Posterior vena cava (tissue), 2 donors: ENCODE measurements around the gene CTNNA1. TPM values are rescaled to one million over a fixed set of nuclear protein-coding genes. Genes with fewer than 3 reads are reported as not detected.
"Not testable (repeated sequence)": the region's sequence is repeated elsewhere in the genome, so short reads cannot be mapped to it uniquely, and the experiment has no call there.

Experiments used
- DNase-seq: peaks from one replicate; pipeline ENCODE4 v3.0.0-alpha.2; 2020; ENCODE audit warnings: low spot score
- intact Hi-C, 2 donors: fragments of 100-400 bp; cut with DNase I; formaldehyde crosslinking; loops; one replicate each; pipeline versions ENCODE4 v1.14.1 to v1.14.2; 2022 to 2023
- total RNA-seq, 2 donors: library from RNA; stranded (reverse); fragmentation: NEBNext Ultra II Directional; extraction: Animal tissue kit (Norgen Biotek cat#: 25700); gene quantifications; one replicate each; pipeline ENCODE4 v1.2.1, GENCODE V29; 2021
- donor health status: DM: yes; HTN: yes; CAD: no.
- donor health status: DM: yes; HTN: yes; CAD: no.

CTNNA1 gene
- total RNA-seq, 2 donors from 2014 or later = 361 to 439 TPM

DNA sequence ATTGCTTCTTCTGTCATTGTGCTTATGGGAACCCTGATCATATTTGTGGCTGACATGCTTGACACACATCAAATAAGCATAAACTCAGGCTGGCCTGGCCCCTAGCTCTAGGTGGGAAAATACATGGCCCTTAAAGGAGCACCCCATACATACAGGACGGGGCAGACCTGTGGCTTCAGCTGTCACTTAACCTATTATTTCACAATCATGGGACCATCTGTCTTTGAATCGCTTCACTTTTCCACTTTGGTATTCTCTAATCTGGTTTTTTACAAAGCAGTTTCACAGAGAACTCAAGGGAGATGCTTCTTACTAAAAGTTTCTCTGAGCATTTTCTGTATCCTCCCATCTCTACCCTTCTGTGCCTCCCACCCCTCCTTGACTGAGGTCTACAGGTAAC lies 156.5 kb downstream of the CTNNA1 start:
- intact Hi-C loops = no loop called here
- DNase-seq = no peak

GRCh38 chr5:138910546-138911185 lies 157.4 kb downstream of the CTNNA1 start:
- DNase-seq = no peak
- intact Hi-C loops = no loop called here

- intact Hi-C loops = no loop called here
- no peak for DNase-seq
Observed at GRCh38 chr5:138911441-138911840, 158.2 kb downstream of the CTNNA1 start.

DNA sequence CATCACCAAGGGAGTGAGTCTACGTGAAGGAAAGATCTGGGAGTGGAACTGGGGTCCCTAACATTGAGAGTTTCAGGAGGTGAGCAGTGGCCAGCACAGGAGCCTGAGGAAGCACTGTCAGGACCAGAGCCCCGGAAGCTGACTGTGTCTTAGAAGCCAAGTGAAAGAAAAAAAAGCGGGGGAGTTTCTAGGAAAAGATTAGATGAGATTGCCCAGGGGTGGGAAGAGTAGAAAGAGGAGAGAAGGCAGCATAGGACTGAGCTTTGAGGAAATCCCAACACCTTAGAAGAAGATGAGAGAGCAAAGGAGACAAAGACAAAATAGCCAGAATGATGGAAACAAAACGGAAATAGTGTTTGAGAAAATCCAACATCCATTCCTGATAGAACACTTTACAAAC lies 158.9 kb downstream of the CTNNA1 start:
- intact Hi-C loops = no loop called here
- DNase-seq = no peak

DNA sequence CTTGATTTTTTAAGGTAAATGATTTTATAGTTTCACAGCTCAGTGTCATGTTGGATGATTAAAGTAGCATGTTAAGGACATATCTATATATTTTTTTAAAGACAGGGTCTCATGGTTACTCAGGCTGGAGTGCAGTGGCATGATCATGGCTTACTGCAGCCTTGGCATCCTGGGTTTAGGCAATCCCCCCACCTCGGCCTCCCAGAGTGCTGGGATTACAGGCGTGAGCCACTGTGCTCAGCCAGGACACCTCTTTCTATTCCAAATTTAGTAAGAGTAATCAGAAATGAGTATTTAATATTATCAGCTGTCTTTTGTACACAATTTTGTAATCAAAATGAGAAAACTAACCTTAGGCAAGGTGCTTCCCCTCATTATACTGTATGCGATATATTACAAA lies 160.5 kb downstream of the CTNNA1 start:
- intact Hi-C loops = no loop called here
- DNase-seq = no peak

DNA sequence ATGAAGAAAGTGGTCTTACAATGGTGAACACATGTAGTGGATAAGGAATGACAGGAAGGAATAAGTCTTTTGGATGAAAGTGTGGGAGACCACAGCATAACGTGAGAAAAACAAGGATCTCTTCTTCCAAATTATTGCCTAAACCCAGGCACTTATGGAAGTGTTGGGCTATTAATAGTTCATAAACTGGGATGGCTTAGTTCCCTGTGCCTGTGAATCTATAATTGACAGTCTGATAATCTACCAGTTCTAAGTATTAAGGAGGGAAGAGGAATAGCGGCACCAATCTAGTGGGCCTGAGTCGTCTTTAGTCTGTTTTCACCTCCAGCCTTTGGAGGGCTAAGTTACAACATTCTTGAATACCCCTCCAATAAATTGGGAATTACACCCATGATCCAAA lies 161.1 kb downstream of the CTNNA1 start:
- intact Hi-C loops = no loop called here
- DNase-seq = no peak

DNA sequence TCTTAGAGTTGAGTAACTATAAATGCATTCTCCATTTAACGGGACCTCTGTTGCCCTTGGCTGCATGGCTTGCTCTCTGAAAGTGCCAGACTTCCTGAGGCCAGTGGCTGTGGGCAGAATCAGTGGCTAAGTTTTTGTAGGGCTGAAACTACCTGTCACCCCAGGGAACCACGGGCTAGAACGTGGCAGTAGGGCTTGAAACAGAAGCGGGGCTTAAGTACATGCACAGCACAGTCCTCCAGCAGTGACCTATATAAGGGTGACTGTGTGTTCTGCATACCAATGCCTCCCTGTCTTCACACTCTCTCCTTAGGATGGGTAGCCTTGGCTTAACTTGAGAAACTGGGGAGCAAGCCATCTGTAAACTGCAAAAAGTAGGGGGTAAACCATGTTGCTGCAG lies 165.5 kb downstream of the CTNNA1 start:
- intact Hi-C loops = no loop called here
- DNase-seq = no peak

DNA sequence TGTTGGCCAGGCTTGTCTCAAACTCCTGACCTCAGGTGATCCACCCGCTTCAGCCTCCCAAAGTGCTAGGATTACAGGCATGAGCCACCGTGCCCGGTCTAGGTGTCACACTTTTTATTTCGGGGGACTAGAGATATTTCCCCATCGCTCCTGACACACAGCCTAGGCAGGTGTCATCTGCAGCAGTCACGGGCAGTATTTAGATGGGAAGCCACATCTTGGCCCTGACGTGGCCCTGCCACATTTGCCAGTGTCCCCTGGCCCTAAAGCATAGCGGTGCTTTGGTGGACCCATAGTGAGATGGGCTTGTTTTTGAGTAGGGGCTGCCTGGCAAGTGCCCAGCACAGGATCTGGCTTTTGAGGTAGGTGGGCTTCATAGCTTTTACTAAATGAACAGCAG lies 167.0 kb downstream of the CTNNA1 start:
- no peak for DNase-seq
- intact Hi-C loops = no loop called here

DNA sequence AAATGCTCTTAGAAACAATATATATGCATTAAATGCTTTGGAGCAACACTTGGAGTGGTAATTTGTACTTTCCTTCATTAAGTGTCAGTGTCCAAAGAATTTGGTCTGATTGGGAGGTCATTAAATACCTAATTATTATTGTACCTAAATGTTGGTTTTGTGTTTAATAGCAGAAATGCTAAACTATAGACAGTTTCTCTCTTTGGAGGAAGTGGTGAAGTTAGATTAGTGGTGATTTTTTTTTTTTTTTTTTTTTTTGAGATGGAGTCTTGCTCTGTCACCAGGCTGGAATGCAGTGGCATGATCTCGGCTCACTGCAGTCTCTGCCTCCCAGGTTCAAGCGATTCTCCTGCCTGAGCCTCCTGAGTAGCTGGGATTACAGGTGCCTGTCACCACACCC lies 168.1 kb downstream of the CTNNA1 start:
- intact Hi-C loops, DNase-seq: not testable (repeated sequence)

- intact Hi-C loops = no loop called here
- no peak for DNase-seq
Observed at GRCh38 chr5:138922494-138922893, 169.3 kb downstream of the CTNNA1 start.

DNA sequence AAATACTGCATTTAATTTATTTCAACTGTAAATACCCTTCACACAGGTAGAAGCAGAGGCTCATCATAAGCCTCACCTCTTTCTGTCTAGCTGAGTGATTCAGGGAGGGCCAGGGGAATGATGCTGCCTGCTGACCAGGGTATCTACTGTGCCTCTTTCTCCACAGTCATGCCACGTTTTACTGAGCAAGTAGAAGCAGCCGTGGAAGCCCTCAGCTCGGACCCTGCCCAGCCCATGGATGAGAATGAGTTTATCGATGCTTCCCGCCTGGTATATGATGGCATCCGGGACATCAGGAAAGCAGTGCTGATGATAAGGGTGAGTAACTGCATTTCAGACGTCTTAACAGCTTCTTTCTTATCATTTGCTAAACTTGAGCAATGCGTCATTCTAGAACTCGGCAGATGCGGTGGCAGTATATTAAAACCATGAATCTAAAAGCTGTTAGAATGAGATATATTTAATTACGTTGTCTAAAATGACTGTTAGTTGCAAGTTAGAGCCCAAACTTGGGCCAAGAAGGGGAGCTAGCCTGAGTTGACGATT lies 171.9 kb downstream of the CTNNA1 start:
- intact Hi-C loops = no loop called here
- no peak for DNase-seq

DNA sequence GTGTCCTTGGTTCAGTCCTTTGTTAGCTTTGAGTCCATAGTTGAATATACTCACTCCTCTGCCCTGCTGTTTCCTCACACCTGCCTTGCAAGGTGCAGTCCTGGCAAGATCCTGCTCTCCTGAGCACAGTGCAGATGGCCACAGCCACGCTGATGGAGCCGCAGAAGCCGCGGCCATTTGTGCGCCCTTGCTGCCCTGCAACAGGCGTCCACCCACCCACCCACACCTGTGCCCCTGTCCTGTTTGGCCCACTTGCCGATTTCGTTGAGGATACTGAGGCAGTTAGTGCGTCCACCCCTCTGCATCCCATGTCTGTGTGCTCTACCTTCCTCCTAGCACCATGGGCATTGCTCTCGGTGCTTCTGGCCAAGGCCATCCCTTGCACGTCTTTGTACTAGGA lies 173.0 kb downstream of the CTNNA1 start:
- intact Hi-C loops = no loop called here
- no peak for DNase-seq

GRCh38 chr5:138926688-138927448 lies 173.6 kb downstream of the CTNNA1 start:
- no peak for DNase-seq
- intact Hi-C loops = no loop called here

DNA sequence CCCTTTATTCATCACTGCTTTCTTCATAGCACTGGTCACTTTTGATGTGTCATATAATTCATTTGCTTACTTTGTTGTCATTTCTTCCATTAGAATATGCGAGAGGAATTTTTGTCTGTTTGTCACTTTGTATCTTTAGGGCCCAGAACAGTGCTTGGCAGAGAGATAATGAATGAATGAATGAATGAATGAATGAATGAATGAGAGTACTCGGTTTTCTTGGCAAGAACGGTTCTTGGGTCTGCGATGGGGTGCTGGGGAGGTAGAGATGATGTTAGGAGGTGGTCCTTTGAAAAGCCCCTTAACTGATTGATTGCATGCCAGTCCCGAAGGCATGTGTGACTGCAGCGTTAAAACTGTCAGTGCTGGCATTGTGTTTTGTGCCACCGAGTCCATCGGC lies 174.3 kb downstream of the CTNNA1 start:
- intact Hi-C loops = no loop called here
- no peak for DNase-seq

DNA sequence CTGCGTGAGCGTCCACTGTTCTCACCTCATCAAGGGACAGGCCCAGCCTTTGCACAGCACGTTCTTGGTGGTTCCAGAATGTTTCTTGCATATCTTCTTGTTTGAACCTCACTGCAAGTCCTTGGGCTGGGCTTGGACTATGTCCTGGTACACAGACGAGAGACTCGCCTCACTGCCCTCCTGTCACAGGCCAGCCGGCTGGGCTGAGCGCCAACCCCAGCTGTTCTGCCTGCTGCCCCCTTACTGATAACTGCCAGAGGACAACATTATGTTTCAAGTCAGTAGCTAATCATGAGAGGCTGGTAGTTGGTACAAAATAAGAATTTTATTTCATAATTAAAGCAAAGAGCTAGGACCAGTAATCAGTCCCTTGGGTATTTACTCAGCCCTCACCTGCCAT lies 174.8 kb downstream of the CTNNA1 start:
- no peak for DNase-seq
- intact Hi-C loops = no loop called here

DNA sequence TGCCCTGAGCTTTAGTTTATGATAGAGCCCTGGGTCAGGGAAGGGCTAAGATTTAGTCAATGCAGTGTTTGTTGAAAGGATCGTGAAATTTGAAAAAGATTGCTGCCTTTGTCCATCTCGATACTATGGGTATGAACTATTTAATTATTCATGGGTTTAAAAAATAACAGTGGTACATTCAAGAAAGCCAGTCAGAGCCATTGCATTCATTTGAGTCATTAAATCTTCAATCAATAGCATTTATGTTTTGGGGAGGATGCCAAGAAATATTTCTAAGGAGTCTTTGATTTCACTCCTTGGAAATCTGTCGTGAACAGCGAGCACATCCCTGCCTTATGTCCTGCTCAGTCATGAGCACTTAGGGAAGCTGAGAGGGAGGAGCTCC lies 176.3 kb downstream of the CTNNA1 start:
- intact Hi-C loops = no loop called here
- DNase-seq = no peak

DNA sequence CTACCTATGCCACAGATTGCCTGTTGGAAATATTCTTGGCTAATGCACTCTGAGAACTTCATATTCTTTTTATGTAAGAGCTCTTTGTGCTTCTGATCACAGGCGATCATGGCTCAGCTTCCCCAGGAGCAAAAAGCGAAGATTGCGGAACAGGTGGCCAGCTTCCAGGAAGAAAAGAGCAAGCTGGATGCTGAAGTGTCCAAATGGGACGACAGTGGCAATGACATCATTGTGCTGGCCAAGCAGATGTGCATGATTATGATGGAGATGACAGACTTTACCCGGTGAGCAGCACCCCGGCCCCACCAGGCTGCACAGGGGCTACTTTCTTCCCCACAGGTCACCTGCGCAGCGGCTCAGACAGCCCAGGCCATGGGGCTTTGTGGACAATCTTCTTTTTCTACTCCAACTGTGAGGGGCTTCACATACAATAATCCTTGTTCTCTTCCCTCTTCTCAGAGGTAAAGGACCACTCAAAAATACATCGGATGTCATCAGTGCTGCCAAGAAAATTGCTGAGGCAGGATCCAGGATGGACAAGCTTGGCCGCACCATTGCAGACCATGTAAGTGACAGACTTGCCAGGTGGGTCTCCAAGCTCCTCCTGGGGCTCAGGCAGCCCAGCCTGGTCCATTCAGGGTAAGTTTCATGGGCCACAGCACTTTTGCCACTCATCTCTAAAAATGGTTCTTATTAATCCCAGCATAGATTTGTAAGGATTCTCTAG lies 177.3 kb downstream of the CTNNA1 start:
- intact Hi-C loops = no loop called here
- peak; percentile 81 for DNase-seq

DNA sequence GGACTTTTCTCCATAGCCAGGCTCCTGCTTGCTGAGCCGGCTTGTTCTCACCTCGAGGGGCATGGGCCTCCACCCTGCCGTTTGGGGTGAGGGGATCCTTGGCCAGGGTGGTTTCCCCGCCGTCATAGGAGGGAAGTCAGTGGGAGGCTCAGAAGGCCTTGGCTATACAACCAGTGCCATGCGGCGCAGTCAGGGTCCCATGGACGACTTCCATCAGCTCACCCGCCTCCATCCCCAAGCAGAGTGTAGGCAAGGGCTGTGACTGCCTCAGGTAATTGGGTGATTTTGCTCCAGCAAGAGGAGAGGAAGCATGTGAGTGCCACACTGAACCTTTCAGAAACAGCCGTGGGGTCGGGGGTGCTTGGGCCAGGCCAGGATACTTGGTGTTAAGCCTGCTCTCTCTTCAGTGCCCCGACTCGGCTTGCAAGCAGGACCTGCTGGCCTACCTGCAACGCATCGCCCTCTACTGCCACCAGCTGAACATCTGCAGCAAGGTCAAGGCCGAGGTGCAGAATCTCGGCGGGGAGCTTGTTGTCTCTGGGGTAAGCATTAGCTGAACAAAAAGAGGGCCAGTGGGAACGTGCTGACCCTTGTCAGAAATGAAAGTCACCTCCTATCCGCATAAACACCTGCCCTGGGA lies 179.1 kb downstream of the CTNNA1 start:
- peak; percentile 76 for DNase-seq
- intact Hi-C loops = no loop called here

GRCh38 chr5:138933522-138934290 lies 180.5 kb downstream of the CTNNA1 start:
- intact Hi-C loops = no loop called here
- no peak for DNase-seq
